Mesothelial cell of epicardium (in vitro differentiated cells): ENCODE data around the gene FOXN3. TPM values are rescaled to one million over a fixed set of nuclear protein-coding genes. Genes with fewer than 3 reads are reported as not detected.

Source experiments
- DNase-seq, 2 experiments: peaks; one replicate each; pipeline ENCODE4 v3.0.0; 2021; ENCODE audit warnings: low spot score in 2 of 2; ENCODE audit not compliant: unreplicated experiment in 2 of 2
- H3K27ac Mint-ChIP-seq: 2 replicates; pipeline ENCODE4 v1.8.0; 2021; ENCODE audit warnings: mixed read lengths
- H3K27me3 Mint-ChIP-seq: 2 replicates; pipeline ENCODE4 v1.8.0; 2021; ENCODE audit warnings: low read depth, mixed read lengths
- H3K36me3 Mint-ChIP-seq: 2 replicates; pipeline ENCODE4 v1.8.0; 2021; ENCODE audit warnings: mixed read lengths
- H3K4me1 Mint-ChIP-seq: 2 replicates; pipeline ENCODE4 v1.8.0; 2021; ENCODE audit warnings: mixed read lengths
- H3K4me3 Mint-ChIP-seq: 2 replicates; pipeline ENCODE4 v1.8.0; 2021; ENCODE audit warnings: mild to moderate bottlenecking, moderate library complexity, mixed read lengths
- H3K9me3 Mint-ChIP-seq: 2 replicates; pipeline ENCODE4 v1.8.0; 2021; ENCODE audit warnings: mixed read lengths
- CTCF ChIP-seq: fragments of 200-600 bp; sonication (generic); IDR thresholded peaks from one replicate; pipeline ENCODE4 v1.5.0; 2021; ENCODE audit warnings: antibody characterized with exemption; ENCODE audit not compliant: unreplicated experiment
- total RNA-seq: library from RNA; stranded (reverse); gene quantifications from 3 replicates; pipeline ENCODE4 v1.2.1, GENCODE V29; 2021

The FOXN3 gene
- total RNA-seq, 1 donor from 2014 or later = 124 TPM

DNA sequence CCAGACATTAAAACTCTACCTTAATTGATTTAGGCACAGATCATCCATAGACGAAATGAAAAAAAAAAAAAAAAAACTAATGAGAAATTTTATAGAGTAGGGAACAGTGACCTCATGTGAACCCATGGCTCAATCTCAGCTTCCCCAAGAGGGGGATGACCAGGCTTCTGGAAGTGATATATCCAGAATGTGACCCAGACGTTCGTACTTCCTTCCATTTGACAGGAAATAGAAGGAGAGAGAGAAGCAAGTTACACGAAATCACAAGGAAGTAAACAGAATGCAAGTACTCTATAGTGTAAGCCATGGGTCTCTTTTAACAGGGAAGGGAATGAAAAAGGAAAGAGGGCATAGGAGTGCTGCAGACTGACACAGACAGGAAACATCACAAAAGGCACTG is 10.1 kb downstream of the FOXN3 start:
- Mint-ChIP-seq H3K27ac (peak overlapping the region; percentile 6), H3K4me1 (peaks cover 23% of the 10 kb centered on the region), H3K4me3 (no peak overlapping the region), H3K9me3 (no peaks in the 10 kb centered on the region), H3K36me3 (peaks cover 33% of the 10 kb centered on the region), H3K27me3 (no peaks in the 10 kb centered on the region)
- no peak for DNase-seq
- no peak for TF ChIP-seq CTCF

DNA sequence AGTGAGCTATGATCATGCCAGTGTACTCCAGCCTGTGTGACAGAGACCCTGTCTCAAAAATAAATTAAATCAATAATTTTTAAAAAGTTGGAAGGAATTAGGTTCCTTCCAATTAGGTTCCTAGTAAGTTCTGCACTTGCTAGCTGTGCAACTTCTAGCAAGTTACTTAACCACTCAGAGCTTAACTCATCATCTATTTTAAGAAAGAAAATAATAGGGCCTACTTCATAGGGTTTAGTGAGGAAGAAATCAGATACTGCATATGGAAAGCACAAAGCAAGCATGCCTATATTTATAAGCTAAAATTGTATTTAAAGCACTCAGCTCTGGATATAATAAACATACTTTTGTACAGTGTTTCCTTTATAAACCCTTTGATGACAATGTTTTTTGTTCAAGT is 10.7 kb downstream of the FOXN3 start:
- H3K27ac Mint-ChIP-seq = no peak overlapping the region
- no peak for DNase-seq
- H3K9me3 Mint-ChIP-seq = no peaks in the 10 kb centered on the region
- no peaks in the 10 kb centered on the region for H3K27me3 Mint-ChIP-seq
- peaks cover 23% of the 10 kb centered on the region for H3K4me1 Mint-ChIP-seq
- no peak overlapping the region for H3K4me3 Mint-ChIP-seq
- H3K36me3 Mint-ChIP-seq = peaks cover 29% of the 10 kb centered on the region
- TF ChIP-seq CTCF = no peak

DNA sequence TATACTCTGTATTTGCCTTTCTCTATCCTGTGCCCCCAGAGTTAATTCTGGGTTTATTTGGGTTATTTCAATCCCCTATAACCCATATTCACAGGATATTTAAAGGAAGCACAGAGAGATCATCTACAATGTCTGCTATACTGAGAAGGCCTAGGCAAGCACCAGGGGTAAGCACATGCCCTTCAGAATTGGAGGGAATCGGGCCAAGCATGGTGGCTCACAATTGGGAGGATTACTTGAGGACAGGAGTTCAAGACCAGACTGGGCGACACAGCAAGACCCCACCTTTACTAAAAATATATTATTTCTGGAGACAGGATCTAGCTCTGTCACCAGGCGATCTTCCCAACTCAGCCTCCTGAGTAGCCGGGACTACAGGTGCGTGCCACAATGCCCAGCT is 11.3 kb downstream of the FOXN3 start:
- H3K9me3 Mint-ChIP-seq = no peaks in the 10 kb centered on the region
- H3K27me3 Mint-ChIP-seq = no peaks in the 10 kb centered on the region
- H3K27ac Mint-ChIP-seq = no peak overlapping the region
- H3K4me1 Mint-ChIP-seq = peaks cover 23% of the 10 kb centered on the region
- H3K36me3 Mint-ChIP-seq = peaks cover 23% of the 10 kb centered on the region
- H3K4me3 Mint-ChIP-seq = no peak overlapping the region
- no peak for DNase-seq
- TF ChIP-seq CTCF = no peak

GRCh38 chr14:89402363-89402762 is 14.7 kb downstream of the FOXN3 start:
- H3K36me3 Mint-ChIP-seq = peaks cover 17% of the 10 kb centered on the region
- no peaks in the 10 kb centered on the region for H3K9me3 Mint-ChIP-seq
- no peak for TF ChIP-seq CTCF
- no peak overlapping the region for H3K4me3 Mint-ChIP-seq
- DNase-seq = no peak
- peaks cover 23% of the 10 kb centered on the region for H3K4me1 Mint-ChIP-seq
- no peak overlapping the region for H3K27ac Mint-ChIP-seq
- H3K27me3 Mint-ChIP-seq = no peaks in the 10 kb centered on the region

DNA sequence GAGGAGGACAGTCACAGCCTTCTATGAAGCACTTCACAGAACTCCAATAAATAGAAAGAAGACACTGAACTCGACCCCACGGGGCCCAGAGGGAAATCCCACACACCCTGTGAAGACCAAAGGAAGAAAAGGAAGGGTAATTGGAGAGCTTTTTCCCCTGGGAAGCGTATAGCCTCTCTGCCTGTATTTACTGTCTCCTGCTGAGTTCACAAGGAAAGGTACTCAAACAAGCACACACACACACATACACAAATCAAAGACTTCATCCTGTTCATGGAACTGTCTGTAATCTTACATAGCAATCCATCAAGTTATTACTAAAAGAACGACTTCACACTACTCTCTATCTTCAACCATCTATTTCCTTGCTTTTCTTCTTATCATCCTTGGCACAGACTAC is 15.3 kb downstream of the FOXN3 start:
- Mint-ChIP-seq H3K4me1 (peaks cover 18% of the 10 kb centered on the region), H3K27ac (peak overlapping the region; percentile 33), H3K36me3 (peaks cover 13% of the 10 kb centered on the region)

More for the DNA sequence above, 15.3 kb downstream of the FOXN3 start:
- Mint-ChIP-seq H3K9me3 (no peaks in the 10 kb centered on the region), H3K4me3 (no peak overlapping the region), H3K27me3 (no peaks in the 10 kb centered on the region)
- DNase-seq = no peak
- TF ChIP-seq CTCF = no peak
